Erythroblast (primary cell): Measurements from ENCODE around the gene GRIK2.

Source experiments
- GATA1 ChIP-seq: IDR thresholded peaks from 2 replicates; pipeline ENCODE4 v1.6.1; 2011; ENCODE audit warnings: low read depth, mild to moderate bottlenecking, control low read depth, low read length, moderate library complexity
- POLR2A ChIP-seq: IDR thresholded peaks from 2 replicates; pipeline ENCODE4 v1.6.1; 2011; ENCODE audit warnings: mild to moderate bottlenecking, low read length

DNA sequence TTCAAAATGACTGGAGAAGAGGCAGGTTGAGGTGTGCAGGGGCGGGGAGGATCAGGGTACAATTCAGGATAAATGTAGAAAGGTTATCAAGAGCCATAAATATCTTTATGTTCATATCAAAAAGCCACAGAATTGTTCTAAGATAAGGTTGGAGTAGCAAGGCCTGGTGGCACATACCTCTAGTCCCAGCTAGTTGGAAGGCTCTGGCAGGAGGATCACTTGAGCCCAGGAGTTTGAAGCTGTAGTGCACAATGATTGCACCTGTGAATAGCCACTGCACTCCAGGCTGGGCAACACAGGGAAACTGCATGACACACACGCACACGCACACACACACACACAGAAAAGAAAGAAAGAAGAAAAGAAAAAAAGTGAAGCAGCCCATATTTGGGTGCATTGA lies 194.8 kb downstream of the GRIK2 start:
- TF ChIP-seq POLR2A (no peak), GATA1 (no peak)
